HG03521 (cell line): ENCODE data around the gene KCNMA1.

Experiments
- ATAC-seq: cut with Tn5 transposase; IDR thresholded peaks from one replicate; pipeline ENCODE4 v1.9.1; 2021; ENCODE audit warnings: mild to moderate bottlenecking, moderate library complexity; ENCODE audit not compliant: unreplicated experiment

KCNMA1 gene

DNA sequence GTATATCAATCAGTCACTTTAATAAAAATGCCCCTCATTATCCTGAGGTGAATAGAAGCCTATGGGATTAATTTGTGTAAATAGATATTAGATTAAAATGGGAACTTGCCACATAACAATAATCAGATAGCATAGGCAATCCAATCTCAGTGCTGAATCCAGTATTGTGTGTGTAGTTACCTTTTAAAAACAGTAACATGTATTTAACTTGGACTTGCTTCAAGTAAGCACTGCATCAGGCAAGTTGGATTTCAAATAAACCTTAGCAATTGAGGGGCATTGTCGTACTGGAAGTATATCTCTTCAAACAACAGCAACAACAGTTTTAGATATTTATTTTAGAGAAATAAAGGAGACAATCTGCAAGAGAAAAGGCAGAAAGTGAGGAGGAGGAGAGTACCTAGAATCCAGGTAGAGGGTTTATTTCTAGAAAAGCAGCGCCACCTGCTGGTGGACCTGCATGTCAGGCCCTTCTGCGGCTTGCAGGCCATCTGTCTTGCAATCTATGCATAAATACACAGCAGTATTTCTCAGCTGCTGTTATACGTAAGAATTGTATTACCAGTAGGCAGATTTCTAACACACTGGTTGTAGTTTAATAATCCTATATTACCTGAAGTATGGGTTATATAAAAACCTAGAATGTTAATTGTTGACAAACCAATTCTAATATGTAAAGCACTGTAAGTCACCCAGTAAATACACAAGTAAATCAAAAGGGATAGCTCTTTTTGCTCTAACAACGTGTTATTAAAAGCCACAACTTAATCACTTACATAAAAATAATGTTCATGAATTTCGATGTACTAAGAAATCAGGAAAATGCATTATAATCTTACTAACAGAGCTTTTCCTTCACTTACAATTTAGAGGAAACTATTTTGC is 652.8 kb downstream of the KCNMA1 start:
- peak; percentile 84 for ATAC-seq

DNA sequence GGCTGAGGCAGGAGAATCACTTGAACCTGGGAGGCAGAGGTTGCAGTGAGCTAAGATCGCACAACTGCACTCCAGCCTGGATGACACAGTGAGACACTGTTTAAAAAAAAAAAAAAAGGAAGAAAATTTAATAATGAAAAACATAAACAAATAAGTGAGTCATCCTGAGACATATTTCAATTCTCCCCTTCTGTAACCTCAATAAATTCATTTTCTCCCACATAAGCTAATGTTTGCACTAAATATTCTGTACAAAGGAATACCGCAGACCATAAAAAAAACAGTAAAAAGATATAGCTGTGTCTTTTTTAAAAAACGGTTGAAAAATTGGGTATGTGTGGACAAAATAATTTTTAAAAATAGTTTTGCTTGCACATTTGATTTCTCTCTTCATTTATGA is 654.0 kb downstream of the KCNMA1 start:
- no peak for ATAC-seq

DNA sequence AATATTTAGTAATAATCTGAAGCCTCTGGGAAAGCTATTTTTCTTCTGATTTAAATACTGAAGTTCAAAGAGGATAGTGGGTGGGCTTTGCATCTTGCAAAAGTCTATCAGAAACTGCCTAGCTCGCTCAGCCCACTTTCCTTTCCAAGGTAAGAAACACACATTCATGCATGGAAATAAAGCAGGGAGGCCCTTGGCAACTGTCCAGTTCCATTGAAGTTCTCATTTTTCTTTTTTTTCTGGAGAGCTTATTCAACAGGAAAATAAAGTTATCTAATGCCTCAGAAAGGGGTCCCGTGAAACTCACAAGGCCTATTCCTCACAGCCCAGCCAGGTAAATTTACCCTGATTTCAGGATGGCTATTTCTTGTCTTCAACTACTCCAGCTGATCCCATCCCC is 654.9 kb downstream of the KCNMA1 start:
- ATAC-seq: no peak

DNA sequence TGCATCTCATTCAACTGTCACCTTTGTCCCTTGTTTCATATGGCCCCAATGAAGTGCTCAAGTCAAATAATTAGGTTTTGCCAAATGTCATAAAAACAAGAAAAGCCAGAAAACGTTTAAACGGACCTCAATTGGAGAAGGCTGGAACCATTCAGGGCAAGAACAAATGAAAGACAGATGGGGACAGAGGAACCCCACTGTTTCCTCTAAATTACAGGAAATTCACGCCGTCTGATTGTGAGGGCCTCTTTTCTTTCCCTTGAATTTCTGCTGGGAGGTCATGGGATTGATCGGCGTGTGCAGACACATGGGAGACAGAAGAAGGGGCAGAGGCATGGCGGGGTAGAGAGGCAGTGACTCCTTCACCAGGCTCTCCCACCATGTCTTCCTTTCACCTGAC is 656.4 kb downstream of the KCNMA1 start:
- ATAC-seq: no peak

DNA sequence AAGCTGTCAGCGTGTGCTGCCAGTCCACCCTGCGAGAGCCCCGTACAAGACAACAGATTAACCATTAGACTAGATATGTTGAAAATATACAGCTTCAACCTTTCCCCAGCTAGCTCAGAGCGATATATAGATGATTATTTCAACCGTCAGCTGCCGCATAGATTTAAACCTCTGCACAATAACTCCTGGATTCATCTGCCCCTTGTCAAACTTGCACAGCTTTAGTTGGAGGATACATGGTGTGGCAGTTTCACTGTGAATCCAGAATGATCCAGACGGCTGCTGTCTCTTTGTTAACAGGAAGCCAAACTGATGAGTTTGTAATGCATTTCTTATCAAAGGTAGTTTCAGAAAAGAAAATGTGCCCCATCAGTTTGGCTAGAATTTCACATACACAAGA is 659.7 kb downstream of the KCNMA1 start:
- ATAC-seq: no peak

DNA sequence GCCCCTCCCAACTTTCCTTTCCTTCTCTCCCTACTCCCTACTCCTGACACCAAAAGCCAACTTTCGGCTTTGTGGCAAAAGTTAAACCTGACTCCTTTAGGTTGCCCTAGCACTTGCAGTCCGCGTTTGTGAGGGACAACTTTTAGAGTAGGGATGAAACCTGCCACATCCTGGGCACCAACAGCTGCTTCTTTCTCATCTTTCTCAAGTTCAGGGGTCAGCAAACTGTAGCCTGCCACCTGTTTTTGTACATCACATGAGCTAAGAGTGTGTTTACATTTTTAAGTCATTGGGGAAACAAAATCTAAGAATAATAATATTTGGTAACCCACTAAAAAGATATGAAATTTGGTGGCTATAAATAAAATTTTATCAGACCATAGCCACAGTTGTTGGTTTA is 660.6 kb downstream of the KCNMA1 start:
- no peak for ATAC-seq

DNA sequence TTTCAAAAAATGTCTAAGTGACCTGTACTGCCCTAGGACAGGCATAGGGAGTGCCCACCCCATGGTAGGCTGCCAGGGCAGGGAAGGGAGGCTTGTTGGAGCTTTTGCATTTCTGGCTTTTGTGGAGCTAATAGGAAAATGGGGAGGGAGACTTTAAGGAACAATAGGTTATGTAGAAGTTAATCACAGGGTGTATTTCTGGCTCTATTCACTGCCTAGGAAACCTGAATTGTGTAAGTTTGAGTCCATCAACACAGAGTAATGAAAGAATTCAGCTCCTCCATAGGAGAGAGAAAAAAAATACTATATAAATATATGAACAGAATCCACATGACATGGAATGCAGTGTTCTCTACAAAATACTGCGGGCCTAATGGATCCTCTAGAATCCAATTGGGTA is 661.5 kb downstream of the KCNMA1 start:
- no peak for ATAC-seq

DNA sequence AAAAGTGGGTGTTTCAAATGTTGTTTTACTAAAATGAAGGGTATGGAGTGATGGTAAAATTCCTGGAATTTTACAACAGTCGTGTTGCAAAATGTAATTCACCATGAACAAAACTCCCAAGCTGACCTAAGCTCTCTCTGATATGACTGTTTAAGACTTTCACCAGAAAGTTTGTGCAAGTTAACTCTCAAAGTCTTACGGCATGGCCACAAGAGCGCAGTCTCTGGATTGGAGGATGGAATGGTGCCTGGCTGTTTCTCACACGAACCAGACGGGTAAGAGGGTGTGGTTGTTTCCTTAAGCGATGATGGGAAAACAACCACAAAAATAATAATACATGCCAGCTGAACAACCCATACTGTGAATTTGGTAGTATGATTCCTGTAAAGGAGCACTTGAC is 662.5 kb downstream of the KCNMA1 start:
- no peak for ATAC-seq

DNA sequence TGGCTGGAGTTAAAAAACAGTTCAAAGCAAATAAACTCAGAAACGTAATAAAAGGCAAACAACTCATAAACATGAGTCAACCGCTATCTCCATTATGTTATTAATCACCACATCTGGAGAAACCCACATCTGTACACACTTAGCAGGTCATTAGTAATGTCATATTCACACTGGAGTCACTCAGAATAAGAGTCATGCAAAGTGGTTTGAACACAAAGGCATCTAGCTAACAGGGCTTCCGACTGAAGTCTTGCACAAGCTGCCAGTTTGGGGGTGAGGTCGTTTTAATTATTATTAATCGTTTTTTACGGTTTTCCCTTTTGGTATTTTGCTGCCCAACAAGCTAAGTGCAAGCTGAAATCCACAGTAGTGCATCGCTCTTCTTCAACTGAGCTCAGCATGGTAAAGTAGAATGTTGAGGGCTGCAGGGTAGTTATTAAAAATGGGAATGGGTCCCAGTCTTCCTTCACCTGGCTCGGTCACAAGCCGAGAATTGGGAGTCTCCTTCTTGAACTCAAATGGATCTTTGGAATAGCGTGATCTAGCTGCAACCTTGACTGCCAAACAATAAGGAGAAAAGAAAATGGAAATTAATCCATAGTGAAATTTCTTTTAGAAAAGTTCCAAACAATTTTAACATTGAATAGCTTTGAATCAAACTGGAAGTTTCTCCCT is 663.5 kb downstream of the KCNMA1 start:
- ATAC-seq: no peak

DNA sequence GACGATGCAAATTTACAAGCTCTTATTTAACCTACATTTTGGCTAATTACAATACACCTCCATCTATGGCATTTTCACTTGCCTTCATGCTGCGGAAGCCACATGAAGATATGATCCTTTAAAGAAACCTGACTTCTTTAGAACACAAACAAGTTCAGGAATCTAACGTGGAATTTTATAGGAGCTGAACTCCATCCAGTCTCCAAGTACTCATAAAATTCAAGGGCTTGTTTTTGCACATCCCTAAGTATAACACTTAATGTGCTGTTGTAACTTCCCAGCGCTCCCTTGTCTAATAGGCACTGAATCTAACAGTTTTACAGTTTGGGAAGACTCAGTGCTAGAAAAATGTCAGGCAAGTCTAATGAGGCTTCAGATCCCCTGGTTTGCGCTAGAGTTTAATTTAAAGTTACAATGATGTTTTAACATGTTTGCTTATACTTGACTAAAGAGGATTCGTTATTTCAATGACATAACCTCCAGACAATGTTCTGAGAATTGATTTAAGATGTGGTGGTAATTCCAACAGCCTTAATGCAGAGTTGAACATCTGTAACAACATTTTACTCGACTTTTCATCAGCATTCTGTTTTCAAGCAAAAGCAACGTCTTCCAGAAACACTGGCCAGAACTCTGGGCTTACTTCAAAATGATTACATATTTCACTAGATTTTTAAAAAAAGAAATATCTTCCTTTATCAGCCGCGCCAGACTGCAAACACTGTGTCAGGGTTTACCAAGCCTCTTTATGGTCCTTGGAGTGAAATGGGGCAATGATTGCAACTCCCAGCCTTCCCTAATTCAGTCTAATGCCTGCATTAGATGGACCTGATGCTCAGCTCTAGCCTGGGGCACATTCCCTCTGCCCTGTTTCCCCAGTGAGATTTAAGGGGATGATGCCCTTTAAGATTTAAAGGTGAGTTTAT is 664.3 kb downstream of the KCNMA1 start:
- ATAC-seq: no peak

DNA sequence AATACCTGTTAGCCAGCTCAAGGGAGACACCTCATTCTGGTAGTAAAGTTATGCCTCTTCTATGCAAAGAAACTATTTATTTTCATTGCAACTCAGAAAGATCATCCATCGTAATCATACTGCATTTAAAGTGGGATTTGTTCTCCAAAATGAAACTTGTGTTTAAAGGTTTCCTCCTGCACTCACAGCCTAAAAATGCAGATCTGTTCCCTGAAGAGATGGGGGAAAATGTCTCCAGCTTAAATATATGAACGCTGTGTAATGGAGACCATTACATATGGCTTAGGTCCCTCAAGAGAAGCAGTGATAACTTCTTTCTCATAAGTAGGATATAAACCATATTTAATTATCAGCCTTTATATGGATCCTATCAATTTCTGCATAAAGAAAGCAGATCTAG is 665.1 kb downstream of the KCNMA1 start:
- ATAC-seq: no peak

DNA sequence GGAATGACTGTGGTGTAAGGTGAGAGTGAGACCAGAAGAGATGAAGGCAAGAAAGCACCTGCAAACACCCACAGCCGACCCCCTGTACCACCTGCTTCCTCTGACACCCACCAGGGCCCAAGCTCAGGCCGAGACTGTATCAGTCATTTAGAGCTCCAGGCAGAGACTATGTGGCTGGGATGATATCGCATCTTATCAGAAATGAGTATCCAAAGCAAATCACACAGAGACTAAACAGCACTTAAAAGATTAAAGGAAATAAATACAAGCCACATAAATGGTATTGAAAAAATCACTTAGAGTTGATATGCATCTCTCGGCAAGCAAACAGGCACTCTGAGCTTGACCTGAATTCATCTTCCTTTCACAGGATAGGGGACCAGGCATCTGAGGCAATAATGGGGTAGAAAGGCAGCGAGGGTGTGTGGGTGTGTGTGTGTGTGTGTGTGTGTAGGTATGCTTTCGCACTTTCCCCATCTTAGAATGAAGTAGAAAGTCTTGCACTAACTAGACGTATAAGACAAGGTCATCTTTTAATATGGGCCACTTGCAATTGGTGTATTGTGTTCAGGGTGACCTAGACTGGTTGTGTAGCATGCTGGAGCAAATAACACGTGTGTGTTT is 665.9 kb downstream of the KCNMA1 start:
- ATAC-seq: no peak

DNA sequence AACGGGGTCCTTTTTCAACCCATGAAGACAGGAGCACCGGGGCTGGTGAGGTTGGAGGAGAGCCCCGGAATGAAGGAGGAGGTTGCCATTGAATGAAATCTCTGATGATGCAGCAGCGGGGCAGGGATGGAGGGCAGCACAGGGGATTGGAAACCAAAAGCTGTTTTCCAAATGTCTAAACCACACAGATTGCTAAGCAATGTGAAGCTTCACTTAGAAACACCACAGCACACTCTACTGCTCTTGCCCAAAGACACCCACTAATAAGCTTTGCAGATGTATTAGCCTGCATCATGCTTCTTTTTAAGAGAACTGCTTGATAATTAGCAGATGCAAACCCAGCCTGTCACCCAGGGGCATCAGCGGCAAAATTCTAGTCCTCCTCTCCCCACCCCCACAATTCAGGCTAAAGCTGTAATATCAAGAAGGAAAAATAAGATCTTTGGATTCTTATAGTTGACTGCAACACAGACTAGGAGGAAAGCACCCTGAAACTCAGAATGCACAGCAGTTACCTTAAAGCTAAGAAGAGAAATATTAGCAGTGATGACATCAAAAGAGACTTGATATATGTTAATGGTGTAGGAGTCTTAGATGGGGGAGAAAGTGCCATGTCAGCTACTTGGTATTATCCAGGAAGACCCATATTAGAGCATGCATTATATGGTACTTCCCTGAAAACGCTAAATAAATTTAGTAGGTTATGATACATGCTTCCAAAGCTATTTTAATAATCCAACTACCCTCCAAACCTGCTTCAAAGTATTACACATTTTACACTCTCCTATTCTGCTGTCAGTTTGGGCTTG is 666.7 kb downstream of the KCNMA1 start:
- ATAC-seq: no peak

DNA sequence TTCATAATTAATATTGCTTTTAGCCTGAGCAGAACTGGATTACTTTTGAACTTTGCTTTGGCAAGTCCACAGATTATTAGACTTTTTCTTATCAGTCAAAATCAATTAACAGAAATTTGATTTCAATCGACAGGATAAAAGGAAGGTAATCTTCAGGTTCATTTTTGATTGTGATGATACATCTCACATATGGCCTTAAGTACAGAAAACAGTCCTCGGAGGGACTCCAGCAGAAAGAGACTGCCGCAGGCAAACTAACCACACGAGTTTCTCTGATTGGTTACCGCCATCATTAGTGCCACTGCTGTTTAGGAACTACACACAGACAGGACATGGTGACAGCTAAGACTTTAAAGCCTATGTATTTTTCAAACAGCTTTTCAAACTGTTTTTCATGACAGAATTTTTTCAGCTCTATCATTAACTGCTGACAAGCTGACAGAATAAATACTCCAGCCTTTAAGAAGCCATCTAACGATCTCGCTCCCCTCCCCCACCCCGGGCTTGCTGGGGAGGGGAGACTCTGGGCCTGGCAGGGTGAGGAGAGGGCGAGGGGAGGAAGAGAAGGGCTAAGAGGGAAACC is 668.2 kb downstream of the KCNMA1 start:
- ATAC-seq: no peak

DNA sequence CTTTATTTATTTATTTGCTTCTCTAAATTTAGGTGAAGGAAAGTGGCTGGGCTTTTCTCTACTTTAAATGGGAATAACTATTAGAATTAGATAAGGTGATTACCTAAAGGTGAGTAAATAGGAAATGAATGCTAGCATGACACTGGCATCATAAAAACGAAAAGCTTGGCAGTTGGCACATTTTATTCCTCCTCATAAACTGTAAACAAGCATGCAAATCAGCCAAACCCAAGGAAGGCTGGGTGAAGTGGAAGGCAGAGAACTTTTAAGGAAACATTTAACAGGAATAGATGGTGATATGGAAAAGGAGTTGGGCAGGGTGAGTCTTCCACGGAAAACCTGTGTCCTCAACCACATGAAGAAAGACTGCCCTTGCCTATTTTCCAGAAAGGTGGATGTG is 669.1 kb downstream of the KCNMA1 start:
- no peak for ATAC-seq

DNA sequence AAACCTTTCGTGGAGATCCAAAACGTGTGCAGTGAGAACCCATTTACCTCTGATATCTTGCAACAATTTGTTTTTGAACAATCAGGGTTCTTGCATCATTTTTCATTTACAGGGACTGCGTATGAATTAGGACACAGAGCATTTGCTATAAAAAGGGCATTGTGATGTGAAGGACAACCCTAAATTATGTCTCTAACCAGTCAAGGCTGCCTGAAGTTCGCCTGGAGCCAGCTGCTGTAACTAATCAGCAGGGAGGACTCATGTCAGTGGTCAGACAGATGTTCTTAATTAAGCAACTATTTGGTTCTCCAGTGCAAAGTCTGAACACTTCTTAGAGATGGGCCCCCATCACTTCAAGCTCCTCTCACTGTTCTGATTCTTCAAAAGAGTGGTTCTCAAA is 674.8 kb downstream of the KCNMA1 start:
- no peak for ATAC-seq

DNA sequence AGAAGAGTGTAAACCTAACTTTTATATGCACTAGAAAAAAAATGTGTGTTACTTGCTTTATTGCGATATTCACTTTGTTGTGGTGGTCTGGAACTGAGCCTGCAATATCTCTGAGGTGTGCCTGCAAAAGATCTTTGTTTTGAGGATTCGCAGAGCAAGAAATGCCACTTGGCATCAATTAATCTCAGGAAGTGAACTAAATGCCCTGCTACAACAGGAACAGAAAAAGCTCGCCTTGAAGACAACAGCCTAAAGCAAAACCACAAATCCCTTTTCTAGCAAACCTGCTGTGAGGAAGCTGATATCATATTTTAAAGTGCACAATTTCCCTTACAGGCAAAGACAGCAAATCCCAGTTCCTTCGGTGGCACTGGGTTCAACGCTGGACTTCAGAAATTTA is 675.8 kb downstream of the KCNMA1 start:
- ATAC-seq: no peak

DNA sequence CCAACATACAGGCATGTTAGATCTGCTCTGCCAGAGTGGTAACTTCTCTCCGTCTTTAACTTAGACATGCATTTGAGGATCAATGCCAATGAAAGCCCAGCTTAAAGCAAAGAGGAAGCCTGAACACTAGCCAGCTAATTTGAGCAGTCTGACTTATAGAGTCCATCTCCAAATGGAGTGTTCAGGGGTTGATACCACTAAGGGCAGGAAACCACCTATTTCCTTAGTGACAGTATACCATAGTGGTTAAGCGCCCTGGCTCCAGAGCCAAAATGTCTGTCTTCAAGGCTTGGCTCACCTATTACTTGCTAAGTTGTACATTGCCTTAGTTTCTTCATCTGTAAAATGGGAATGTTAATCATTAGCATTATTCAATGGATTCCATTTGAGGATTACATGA is 678.5 kb downstream of the KCNMA1 start:
- no peak for ATAC-seq

DNA sequence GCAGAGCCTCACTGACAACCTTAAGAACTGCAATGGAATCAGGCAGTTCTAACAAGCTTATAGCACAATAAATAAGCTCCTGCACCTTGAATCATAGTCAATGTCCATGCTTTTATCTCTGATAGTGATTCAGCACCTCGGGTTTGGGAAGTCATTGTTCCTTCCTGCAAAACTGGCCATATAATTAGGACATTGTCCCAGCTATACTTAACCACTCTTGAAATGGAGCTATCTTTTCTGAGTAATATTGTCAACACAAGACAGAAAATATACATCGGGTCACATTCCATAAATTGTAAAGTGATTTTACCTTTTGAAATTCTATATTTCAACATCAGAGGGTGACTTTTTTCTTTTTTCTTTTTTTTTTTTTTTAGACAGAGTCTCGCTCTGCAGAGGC is 682.8 kb downstream of the KCNMA1 start:
- ATAC-seq: no peak

DNA sequence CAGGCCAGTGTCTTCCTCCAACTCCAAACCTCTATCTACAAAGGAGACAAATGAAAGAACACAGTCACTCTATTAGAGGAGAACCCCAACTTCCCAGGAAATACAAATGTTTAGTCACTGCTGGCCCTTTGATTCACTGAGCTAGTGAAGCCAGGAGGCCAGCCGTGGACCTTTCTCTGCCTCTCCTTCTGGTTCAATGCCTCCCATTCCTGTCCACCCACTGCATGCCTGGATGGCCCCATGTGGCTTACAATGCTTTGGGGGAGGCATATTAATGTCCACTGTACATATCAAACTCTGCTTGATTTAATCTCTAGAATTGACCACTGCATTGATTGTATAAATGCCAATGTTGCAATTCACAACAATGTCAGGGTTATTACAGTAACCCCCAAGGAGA is 687.3 kb downstream of the KCNMA1 start:
- ATAC-seq: no peak
